H1 (cell line): ENCODE data around the gene INSYN2A. TPM values are rescaled to one million over a fixed set of nuclear protein-coding genes. Genes with fewer than 3 reads are reported as not detected.

Experiments
- CTCF ChIA-PET: fragments of 300-600 bp; sonication (Branson Sonifier 250); formaldehyde crosslinking; loops from one replicate; lab custom pipeline; 2021; ENCODE audit not compliant: partially characterized antibody; lab: Charles Lee
- POLR2A ChIA-PET: fragments of 300-600 bp; sonication (Branson Sonifier 250); formaldehyde crosslinking; loops from one replicate; lab custom pipeline; 2021; ENCODE audit warnings: inconsistent platforms; ENCODE audit not compliant: partially characterized antibody; lab: Charles Lee
- DNase-seq, 2 experiments: peaks; one replicate each; pipeline versions ENCODE4 v3.0.0 to v3.0.0-alpha.2; 2010 to 2022; ENCODE audit warnings: low spot score in 2 of 2, low read depth in 1 of 2, mixed read lengths in 1 of 2
- FAIRE-seq: peaks from 2 replicates; lab custom pipeline; 2011; peaks lifted over from hg19 to GRCh38; lab: Jason Lieb, UNC
- H2AFZ ChIP-seq: 2 replicates; pipeline ENCODE4 v1.8.1; 2012; ENCODE audit warnings: low read length, inconsistent platforms
- H2AK5ac ChIP-seq: 2 replicates; pipeline ENCODE4 v1.6.1; 2013; ENCODE audit warnings: low read depth, low read length
- H2BK120ac ChIP-seq: replicated peaks from 2 replicates; pipeline ENCODE3; 2013; ENCODE audit warnings: low read depth, low read length, inconsistent platforms
- H2BK12ac ChIP-seq: 2 replicates; pipeline ENCODE4 v1.6.1; 2013; ENCODE audit warnings: low read depth, low read length
- H2BK15ac ChIP-seq: 2 replicates; pipeline ENCODE4 v1.6.1; 2013; ENCODE audit warnings: low read length
- H2BK20ac ChIP-seq: 2 replicates; pipeline ENCODE4 v1.6.1; 2013; ENCODE audit warnings: low read length
- H2BK5ac ChIP-seq: 2 replicates; pipeline ENCODE4 v1.6.1; 2013; ENCODE audit warnings: low read depth, low read length
- H3K14ac ChIP-seq: 2 replicates; pipeline ENCODE4 v1.6.1; 2013; ENCODE audit warnings: inconsistent platforms; ENCODE audit not compliant: insufficient read length
- H3K18ac ChIP-seq: 2 replicates; pipeline ENCODE4 v1.6.1; 2013; ENCODE audit warnings: low read length; ENCODE audit errors: extremely low read depth
- H3K23ac ChIP-seq: 2 replicates; pipeline ENCODE4 v1.6.1; 2013; ENCODE audit warnings: inconsistent platforms; ENCODE audit not compliant: insufficient read length
- H3K23me2 ChIP-seq: 2 replicates; pipeline ENCODE4 v1.6.1; 2013; ENCODE audit warnings: low read depth, low read length
- H3K27ac ChIP-seq: 2 replicates; pipeline ENCODE4 v1.6.1; 2011; ENCODE audit warnings: low read depth, low read length, inconsistent platforms
- H3K27me3 ChIP-seq, 4 experiments: replicated peaks in 1 of 4; 1 replicate in 1 of 4; 2 replicates in 3 of 4; pipeline versions ENCODE4 v1.6.1 to v1.8.1; 2011 to 2013; ENCODE audit warnings: low read length in 3 of 4, mild to moderate bottlenecking in 3 of 4, inconsistent platforms in 2 of 4, mixed read lengths in 2 of 4, moderate library complexity in 1 of 4; ENCODE audit not compliant: control insufficient read depth in 3 of 4, insufficient read depth in 3 of 4; ENCODE audit errors: extremely low read depth in 1 of 4
- H3K36me3 ChIP-seq, 4 experiments: 2 replicates each; pipeline versions ENCODE4 v1.6.1 to v1.8.1; 2011 to 2013; ENCODE audit warnings: mild to moderate bottlenecking in 4 of 4, low read length in 3 of 4, moderate library complexity in 2 of 4, control low read depth in 1 of 4, inconsistent platforms in 1 of 4; ENCODE audit not compliant: insufficient read depth in 4 of 4, control insufficient read depth in 2 of 4
- H3K4ac ChIP-seq: replicated peaks from 2 replicates; pipeline ENCODE3; 2013; ENCODE audit warnings: low read length, low read depth, mixed read lengths, inconsistent platforms; ENCODE audit not compliant: insufficient read length
- H3K4me1 ChIP-seq, 4 experiments: replicated peaks in 1 of 4; 1 replicate in 1 of 4; 2 replicates in 3 of 4; pipeline versions ENCODE4 v1.6.1 to v1.8.1; 2011 to 2013; ENCODE audit warnings: low read length in 3 of 4, inconsistent platforms in 2 of 4, mixed read lengths in 1 of 4; ENCODE audit not compliant: insufficient read depth in 4 of 4, control insufficient read depth in 3 of 4
- H3K4me2 ChIP-seq, 2 experiments: 2 replicates each; pipeline versions ENCODE4 v1.6.1 to v1.8.1; 2011 to 2013; ENCODE audit warnings: low read depth in 2 of 2, low read length in 2 of 2, control low read depth in 1 of 2, inconsistent platforms in 1 of 2, mild to moderate bottlenecking in 1 of 2; ENCODE audit not compliant: insufficient read depth in 1 of 2
- H3K4me3 ChIP-seq, 4 experiments: fragments of 200-600, 300-600 bp in 1 of 4; sonication (generic), shearing (Covaris generic), sonication (Bioruptor Twin) in 1 of 4; 2 replicates each; pipeline versions ENCODE4 v1.5.1 to v1.8.1; 2011 to 2016; ENCODE audit warnings: low read length in 4 of 4, low read depth in 3 of 4, control low read depth in 2 of 4, inconsistent platforms in 2 of 4, mild to moderate bottlenecking in 2 of 4, mixed read lengths in 1 of 4, moderate library complexity in 1 of 4; ENCODE audit not compliant: insufficient read depth in 2 of 4; ENCODE audit errors: extremely low read depth in 1 of 4
- H3K56ac ChIP-seq: replicated peaks from 2 replicates; pipeline ENCODE3; 2013; ENCODE audit warnings: low read depth, mild to moderate bottlenecking, mixed read lengths, low read length, inconsistent platforms; ENCODE audit not compliant: insufficient read length
- H3K79me1 ChIP-seq: 2 replicates; pipeline ENCODE4 v1.6.1; 2013; ENCODE audit warnings: low read depth, low read length, control low read depth
- H3K79me2 ChIP-seq, 2 experiments: 2 replicates each; pipeline versions ENCODE4 v1.6.1 to v1.8.1; 2012 to 2013; ENCODE audit warnings: low read length in 2 of 2, mild to moderate bottlenecking in 2 of 2, inconsistent platforms in 1 of 2; ENCODE audit not compliant: insufficient read depth in 2 of 2, control insufficient read depth in 1 of 2
- H3K9ac ChIP-seq, 4 experiments: replicated peaks in 1 of 4; 1 replicate in 1 of 4; 2 replicates in 3 of 4; pipeline versions ENCODE4 v1.6.1 to v1.8.1; 2011 to 2013; ENCODE audit warnings: low read depth in 3 of 4, low read length in 3 of 4, control low read depth in 2 of 4, mild to moderate bottlenecking in 2 of 4, moderate library complexity in 2 of 4, inconsistent platforms in 1 of 4; ENCODE audit errors: extremely low read depth in 1 of 4
- H3K9me3 ChIP-seq, 2 experiments: 2 replicates each; pipeline versions ENCODE4 v1.6.1 to v1.8.1; 2012 to 2013; ENCODE audit warnings: mild to moderate bottlenecking in 2 of 2, moderate library complexity in 2 of 2, control low read depth in 1 of 2, inconsistent platforms in 1 of 2, low read depth in 1 of 2, low read length in 1 of 2, mixed read lengths in 1 of 2; ENCODE audit not compliant: insufficient read depth in 2 of 2
- H4K20me1 ChIP-seq, 2 experiments: replicated peaks in 1 of 2; 2 replicates each; pipeline versions ENCODE3 to v1.8.1; 2011 to 2013; ENCODE audit warnings: inconsistent platforms in 2 of 2, low read length in 2 of 2, mild to moderate bottlenecking in 1 of 2; ENCODE audit not compliant: insufficient read depth in 2 of 2, control insufficient read depth in 1 of 2
- H4K5ac ChIP-seq: 2 replicates; pipeline ENCODE4 v1.6.1; 2013; ENCODE audit warnings: low read length, low read depth, mixed read lengths, inconsistent platforms; ENCODE audit not compliant: insufficient read length
- H4K8ac ChIP-seq: 2 replicates; pipeline ENCODE4 v1.8.0; 2013; ENCODE audit warnings: mild to moderate bottlenecking, moderate library complexity, low read length, inconsistent platforms; ENCODE audit not compliant: insufficient read depth; ENCODE audit errors: extremely low read depth
- H4K91ac ChIP-seq: replicated peaks from 2 replicates; pipeline ENCODE3; 2013; ENCODE audit warnings: low read length, mixed read lengths, inconsistent platforms; ENCODE audit not compliant: insufficient read length
- BRCA1 ChIP-seq: IDR thresholded peaks from 2 replicates; pipeline ENCODE4 v1.6.1; 2012; ENCODE audit warnings: low read depth, low read length, improper control_type of control experiment
- CEBPB ChIP-seq: IDR thresholded peaks from 2 replicates; pipeline ENCODE4 v1.6.1; 2012; ENCODE audit warnings: low read depth, low read length
- KDM1A ChIP-seq: fragments of 200-600, 300-600 bp; sonication (generic); IDR thresholded peaks from 2 replicates; pipeline ENCODE4 v1.7.1; 2016; ENCODE audit warnings: mild to moderate bottlenecking, low read length, borderline replicate concordance
- NANOG ChIP-seq: IDR thresholded peaks from 2 replicates; pipeline ENCODE4 v1.6.1; 2011; ENCODE audit warnings: low read length, low read depth, mild to moderate bottlenecking, inconsistent platforms; ENCODE audit not compliant: insufficient read depth, poor library complexity, severe bottlenecking
- RBBP5 ChIP-seq: IDR thresholded peaks from 2 replicates; pipeline ENCODE4 v1.7.1; 2012; ENCODE audit warnings: low read depth, mild to moderate bottlenecking, inconsistent platforms, low read length, moderate library complexity, borderline replicate concordance
- SIN3A ChIP-seq, 2 experiments: IDR thresholded peaks in 1 of 2; conservative IDR thresholded peaks in 1 of 2; 2 replicates each; pipeline ENCODE4 v1.6.1; 2011 to 2012; ENCODE audit warnings: low read length in 2 of 2, improper control_type of control experiment in 1 of 2, low read depth in 1 of 2, mild to moderate bottlenecking in 1 of 2
- SUZ12 ChIP-seq: fragments of 200-600 bp; sonication (generic); IDR thresholded peaks from 2 replicates; pipeline ENCODE4 v1.6.1; 2012; ENCODE audit warnings: mild to moderate bottlenecking, inconsistent platforms, low read length, moderate library complexity, mixed read lengths
- TAF7 ChIP-seq: optimal IDR thresholded peaks from 2 replicates; pipeline ENCODE3; 2011; ENCODE audit warnings: low read depth, mild to moderate bottlenecking, inconsistent platforms, low read length, moderate library complexity, borderline replicate concordance
- USF2 ChIP-seq: IDR thresholded peaks from 2 replicates; pipeline ENCODE4 v1.6.1; 2011; ENCODE audit warnings: low read length, improper control_type of control experiment
- WGBS, 2 experiments: shearing (Covaris generic) in 1 of 2; methylation state at CpG; one replicate each; pipeline versions ENCODE4 v1.1.6 to v1.1.7; 2013 to 2015; ENCODE audit warnings: low lambda C conversion rate in 2 of 2, mixed read lengths in 2 of 2, inconsistent platforms in 1 of 2, low coverage in 1 of 2, missing lambda C conversion rate in 1 of 2; ENCODE audit not compliant: insufficient replicate concordance in 2 of 2, insufficient coverage in 1 of 2, insufficient read length in 1 of 2; ENCODE audit errors: extremely low coverage in 1 of 2, missing lambda C conversion rate in 1 of 2; 5-methylcytosine and 5-hydroxymethylcytosine counted together
- polyA plus RNA-seq, 7 experiments: library from polyadenylated mRNA; depleted of rRNA in 3 of 7; stranded (reverse) in 5 of 7; unstranded in 2 of 7; fragments of >200 nt in 5 of 7; fragments of 200-250 nt in 2 of 7; gene quantifications; 1 replicate in 5 of 7; 2 replicates in 1 of 7; 4 replicates in 1 of 7; pipeline versions ENCODE4 v1.2.1 to v1.2.3, GENCODE V29; 2011 to 2013; ENCODE audit warnings: missing spikeins in 2 of 7, mixed read lengths in 2 of 7
- total RNA-seq: library from RNA; stranded (reverse); fragmentation: NEBNext Ultra II Directional; extraction: Animal tissue kit (Norgen Biotek cat#: 25700); gene quantifications from 2 replicates; pipeline ENCODE4 v1.2.1, GENCODE V29; 2021

The INSYN2A gene
- total and polyA plus RNA-seq, 2 of the 8 experiments (the other 6 are each of a cell fraction or from before 2014, with no cell fraction given) = 0.11 to 0.19 TPM

- no peak overlapping the region for H4K8ac ChIP-seq
- no peak overlapping the region for H4K91ac ChIP-seq
- no peak overlapping the region for H2BK120ac ChIP-seq
- no peak overlapping the region for H2BK5ac ChIP-seq
- TF ChIP-seq NANOG (no peak), KDM1A (no peak), RBBP5 (no peak), SIN3A (conservative IDR thresholded peaks at IDR 0.05 in 1 of 2, IDR thresholded peaks at IDR 0.05 in 1 of 2; ENCODE audit: low read depth in 1 of 2, low read length in 2 of 2) (no peak), SUZ12 (no peak), TAF7 (no peak), USF2 (no peak), CEBPB (no peak), BRCA1 (no peak)
- H3K14ac ChIP-seq = no peak overlapping the region
- no peak overlapping the region for H2BK15ac ChIP-seq
- ChIA-PET POLR2A (no interaction called here), CTCF (interaction anchor here (1.2 kb wide), 1 partner anchor 53 kb away, joined by 3 read pairs; no protein-coding TSS in a partner anchor)
- H3K9ac ChIP-seq = no peak overlapping the region
- no peaks in the 10 kb centered on the region for H3K79me2 ChIP-seq
- H3K36me3 ChIP-seq = 0 out of 8 replicates have a peak, but pooled peaks cover 0 to 2% (median 0%) of the 10 kb centered on the region in 4 experiments
- no peak overlapping the region for H2BK20ac ChIP-seq
- H3K27me3 ChIP-seq = peaks cover 0 to 34% (median 17%) of the 10 kb centered on the region in 4 experiments; a peak in 6 of 7 replicates
- no peak overlapping the region for H3K4me3 ChIP-seq
- peaks cover 11 to 13% of the 10 kb centered on the region in 2 experiments for H4K20me1 ChIP-seq
- H3K9me3 ChIP-seq = no peaks in the 10 kb centered on the region
- H3K4me2 ChIP-seq = no peak overlapping the region
- H2AK5ac ChIP-seq = no peak overlapping the region
- H3K56ac ChIP-seq = no peak overlapping the region
- no peak overlapping the region for H2AFZ ChIP-seq
- H2BK12ac ChIP-seq = no peak overlapping the region
- peaks cover 13% of the 10 kb centered on the region; the same call in 1 of the 2 replicates for H3K23me2 ChIP-seq
- WGBS, 2 experiments = 74% methylated on average over 7 of the region's 7 CpGs; no CpG with 5 or more reads in 1 of the 2 experiments
- no peak overlapping the region for H3K18ac ChIP-seq
- peaks cover 3 to 9% (median 7%) of the 10 kb centered on the region in 4 experiments; a peak in 5 of 7 replicates for H3K4me1 ChIP-seq
- H3K23ac ChIP-seq = no peak overlapping the region
- no peak overlapping the region for H4K5ac ChIP-seq
- H3K79me1 ChIP-seq = no peaks in the 10 kb centered on the region
- H3K4ac ChIP-seq = no peak overlapping the region
- FAIRE-seq (no peak), DNase-seq (no peak)
- no peak overlapping the region for H3K27ac ChIP-seq
Observed at GRCh38 chr10:127193125-127193524, 3.3 kb downstream of the INSYN2A start.
